ENCODE data around the gene SSH2.

Gene SSH2

DNA sequence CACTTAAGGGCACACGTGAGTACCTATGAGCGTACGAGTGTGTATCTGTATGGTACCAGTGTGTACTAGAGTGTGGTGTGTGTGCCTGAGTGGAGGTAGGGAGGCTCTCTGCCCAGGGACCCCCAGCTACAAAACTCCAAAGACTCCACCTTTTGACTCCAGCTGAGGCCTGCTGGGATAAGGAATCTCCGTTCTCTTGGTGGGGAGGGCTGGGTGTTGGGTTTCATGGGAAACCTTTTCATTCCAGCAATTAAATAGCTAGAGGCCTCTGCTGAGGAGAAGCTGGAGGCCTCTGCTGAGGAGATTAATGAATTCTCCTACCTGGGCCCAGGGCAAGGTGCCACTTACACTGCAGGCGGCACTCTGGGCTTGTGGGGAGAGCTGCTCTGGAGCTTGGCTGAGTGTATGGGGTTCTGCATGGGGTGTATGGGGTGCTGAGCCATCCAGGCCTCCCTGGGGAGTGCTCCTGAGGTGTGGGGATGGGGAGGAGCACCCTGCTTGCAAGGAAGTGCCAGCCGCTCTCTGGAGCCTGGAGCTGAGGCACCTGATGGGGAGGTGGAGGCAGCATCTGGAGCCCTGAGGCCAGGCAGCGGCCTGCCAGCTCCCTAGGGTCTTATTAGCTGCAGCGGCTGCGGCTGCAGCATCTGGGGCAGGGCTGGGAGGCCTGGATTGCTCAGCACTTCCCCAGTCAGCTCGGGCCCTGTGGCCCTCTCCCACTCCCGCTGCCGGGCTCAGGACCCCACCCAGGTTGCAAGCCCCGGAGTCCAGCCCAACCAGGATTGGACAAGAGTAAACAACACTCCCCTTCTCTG lies 332.5 kb downstream of the SSH2 start:
- peak; percentile 88 for DNase-seq

DNA sequence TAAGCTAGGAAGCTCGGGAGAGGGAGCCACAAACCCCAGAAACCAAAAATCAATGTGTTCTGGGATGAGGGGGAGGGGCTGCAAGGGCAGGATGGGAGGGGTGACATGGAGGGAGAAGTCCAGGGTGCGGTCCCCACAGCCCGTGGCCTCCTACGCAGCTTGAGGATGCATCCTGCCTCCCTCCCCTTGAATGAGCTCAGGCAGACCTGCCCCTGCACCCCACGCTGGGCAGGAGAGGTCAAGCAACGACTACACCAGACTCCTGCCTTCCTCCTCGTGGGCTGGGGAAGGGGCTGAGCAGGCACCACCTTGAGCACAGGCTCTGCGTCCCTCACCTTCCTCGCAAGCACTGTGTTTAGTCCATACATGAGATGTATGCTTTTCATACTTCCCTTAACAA lies 333.2 kb downstream of the SSH2 start:
- DNase-seq: no peak

DNA sequence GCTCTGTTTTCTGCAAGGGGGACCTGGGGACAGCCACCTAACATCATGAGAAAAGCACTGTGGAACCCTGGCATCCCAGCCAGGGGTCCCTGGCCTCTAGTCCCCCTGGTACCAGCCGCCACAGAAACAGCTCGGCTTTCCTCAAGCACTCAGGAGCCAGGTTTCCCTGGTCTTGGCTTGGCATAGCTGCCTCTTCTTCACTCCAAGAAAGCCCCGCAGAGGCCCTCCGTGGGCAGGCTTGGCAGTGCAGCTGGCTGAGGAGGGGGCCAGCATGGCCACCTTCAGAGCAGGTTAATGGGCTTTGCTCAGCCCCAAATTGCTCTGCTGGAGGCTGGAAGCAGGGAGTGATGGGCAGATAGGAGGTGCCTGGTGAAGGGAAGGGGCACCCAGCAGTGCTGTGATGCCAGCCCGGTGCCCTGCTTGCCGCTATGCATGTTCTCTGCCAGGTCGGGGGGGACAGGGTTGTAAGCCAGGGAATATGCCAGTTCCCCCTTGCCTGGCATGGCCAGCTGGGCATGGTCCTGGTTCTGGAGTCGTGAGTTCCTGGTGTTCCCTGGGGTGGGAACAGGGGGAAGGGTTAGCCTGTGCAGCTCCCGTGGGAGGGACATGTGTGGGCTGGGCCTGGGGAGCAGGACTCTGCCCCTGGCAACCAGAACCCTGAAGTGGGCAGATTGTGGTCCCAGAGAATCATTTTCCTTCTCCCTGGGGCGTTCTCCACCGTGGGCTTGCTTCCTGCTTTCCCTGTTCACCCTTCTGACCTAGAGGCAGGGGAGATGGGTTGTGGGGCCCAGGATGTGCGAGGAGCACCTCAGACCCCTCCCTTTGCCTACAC lies 333.9 kb downstream of the SSH2 start:
- no peak for DNase-seq

DNA sequence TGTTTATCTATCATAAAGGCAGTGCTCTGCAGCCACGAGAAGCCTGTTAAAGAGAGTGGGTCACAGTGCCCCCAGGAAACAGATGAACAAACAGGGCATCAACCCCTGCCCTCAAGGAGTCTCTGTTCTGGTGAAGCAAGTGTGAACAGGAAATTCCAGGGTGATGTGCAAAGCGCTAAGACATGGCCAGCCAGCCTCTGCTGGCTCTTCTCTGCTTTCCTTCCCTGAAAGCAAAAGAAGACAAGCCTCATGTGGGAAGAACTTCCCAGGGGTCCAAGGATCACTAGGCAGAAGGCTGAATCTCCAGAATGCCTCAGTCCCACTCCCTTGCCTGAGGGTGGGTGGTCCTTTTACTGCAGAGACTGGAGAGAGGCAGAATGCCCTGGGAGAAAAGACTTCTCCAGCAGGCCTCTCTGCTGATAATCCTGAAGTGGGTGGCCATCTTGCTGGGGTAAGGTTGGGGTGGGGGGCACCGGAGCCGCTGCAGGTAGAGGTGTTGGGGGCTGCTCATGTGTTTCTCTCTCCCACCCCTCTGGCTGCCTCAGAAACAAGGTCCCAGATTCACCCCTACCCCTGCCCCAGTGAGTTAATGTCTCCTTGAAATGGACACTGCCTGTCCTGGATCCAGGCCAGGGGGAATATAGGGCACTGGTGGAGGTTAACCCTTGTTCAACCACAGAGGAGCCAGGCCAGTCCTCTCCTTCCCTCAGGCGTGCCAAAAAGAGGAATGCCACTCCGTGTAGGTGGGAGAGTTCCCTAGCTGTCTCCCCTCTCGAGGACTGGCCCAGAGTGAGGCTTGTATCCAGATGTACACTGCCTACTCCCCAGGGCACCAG lies 334.7 kb downstream of the SSH2 start:
- DNase-seq: no peak

DNA sequence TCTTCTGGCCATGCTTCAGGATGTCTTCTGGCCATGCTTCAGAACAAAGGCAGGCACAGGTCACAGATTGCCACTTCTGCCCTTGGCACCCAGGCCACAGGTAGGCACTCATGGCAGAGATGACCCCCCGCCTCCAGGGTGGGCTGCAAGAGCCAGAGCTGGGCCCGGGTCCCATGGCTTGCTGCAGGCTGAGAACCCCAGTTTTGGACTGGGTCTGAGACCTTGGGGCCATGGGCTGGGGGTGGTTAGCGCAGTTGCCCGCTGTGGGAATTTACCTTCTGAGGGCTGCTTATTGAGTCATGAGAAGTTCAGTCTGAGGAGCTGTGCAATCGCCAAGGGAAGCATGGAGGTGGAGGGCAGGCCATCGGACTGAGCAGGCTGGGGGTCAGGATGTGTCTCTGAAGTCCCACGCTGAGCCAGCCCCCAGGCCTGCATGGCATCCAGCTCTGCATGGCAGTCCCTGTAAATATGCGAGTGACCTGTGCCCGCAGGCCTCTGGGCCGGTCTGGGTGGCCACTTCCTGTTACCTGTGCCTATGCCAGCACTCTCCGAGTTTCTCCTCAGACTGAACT lies 335.4 kb downstream of the SSH2 start:
- no peak for DNase-seq

DNA sequence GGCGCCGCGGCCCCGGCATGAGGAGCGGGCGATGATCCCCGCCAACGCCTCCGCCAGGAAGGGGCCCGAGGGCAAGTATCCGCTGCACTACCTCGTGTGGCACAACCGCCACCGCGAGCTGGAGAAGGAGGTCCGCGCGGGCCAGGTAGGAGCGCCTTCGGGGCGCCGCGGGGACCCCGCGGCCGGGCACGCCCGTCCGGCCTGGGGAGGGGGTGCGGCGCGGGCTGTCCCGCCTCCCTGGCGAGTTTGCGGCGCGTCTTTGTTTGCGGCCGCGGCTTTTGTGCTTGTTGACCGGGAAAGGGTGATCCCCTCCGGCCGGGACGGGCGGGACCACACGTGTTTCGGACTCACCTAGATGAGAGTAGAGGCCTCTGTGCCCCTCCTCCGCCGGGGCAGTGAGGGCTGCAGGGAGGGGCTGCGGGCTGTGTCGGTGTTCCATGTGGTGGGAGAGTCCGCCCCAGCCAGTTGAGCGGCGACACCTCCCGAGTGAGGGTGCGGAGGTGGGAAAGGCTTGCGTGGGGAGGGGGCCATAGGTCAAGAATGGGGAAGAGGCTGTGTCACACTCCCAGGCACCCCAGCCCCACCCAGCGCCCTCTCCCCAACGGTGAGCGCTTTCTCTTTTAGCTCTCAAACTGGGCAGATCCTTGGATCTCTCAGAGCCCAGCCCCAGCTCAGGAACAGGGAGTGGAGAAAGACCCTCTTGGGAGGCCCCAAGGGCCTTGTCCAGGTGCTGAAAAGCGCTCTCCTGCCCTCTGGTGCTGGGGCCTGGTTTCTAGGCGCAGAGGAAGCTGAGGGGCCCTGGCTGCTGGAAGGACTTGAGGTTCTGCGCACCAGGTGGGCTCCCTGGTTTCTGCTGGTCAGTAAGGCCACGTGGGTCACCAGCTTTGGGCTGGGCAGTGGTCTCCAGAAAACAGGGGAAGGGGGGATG lies 336.2 kb downstream of the SSH2 start:
- peak; percentile 38 for DNase-seq

DNA sequence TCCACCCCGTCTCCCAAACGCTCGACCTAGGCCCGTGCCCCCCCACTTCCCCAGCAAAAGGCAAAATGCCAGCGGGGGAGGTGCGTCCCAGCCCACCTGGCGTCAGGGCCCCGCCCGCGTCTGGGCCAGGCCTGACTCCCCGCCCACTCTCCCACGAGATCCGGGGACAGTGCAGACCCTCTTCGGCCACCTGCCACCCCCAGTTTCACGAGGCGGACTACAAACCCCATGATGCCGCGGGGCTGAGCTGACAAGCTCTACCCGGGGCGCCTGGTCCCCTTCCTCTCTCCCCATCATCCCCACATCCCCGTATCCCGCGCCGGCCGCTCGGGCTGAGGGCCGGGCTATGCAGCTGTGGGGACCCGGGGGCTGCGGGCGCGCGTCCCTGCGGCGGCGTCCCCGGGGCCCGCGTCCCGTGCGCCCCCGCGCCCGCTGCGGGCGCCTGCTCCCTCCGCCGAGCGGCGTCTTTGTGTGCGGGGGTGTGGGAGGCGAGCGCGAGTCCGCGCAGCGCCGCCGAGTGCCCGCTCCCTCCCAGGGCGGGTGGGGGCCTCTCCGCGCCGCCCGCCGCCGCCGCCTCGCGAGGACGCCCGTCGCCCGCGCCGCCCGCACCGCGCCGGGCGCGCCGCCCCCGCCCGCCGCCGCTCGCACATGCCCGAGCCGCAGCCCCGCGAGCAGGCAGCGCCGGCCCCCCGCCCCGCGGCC lies 337.0 kb downstream of the SSH2 start, which contains the start of gene ANKRD13B:
Gene ANKRD13B (plus strand): TSS at position 283 of the 702 bp plus-strand sequence. CDS start 490 bp downstream, outside the sequence.
- peak; percentile 87 for DNase-seq

DNA sequence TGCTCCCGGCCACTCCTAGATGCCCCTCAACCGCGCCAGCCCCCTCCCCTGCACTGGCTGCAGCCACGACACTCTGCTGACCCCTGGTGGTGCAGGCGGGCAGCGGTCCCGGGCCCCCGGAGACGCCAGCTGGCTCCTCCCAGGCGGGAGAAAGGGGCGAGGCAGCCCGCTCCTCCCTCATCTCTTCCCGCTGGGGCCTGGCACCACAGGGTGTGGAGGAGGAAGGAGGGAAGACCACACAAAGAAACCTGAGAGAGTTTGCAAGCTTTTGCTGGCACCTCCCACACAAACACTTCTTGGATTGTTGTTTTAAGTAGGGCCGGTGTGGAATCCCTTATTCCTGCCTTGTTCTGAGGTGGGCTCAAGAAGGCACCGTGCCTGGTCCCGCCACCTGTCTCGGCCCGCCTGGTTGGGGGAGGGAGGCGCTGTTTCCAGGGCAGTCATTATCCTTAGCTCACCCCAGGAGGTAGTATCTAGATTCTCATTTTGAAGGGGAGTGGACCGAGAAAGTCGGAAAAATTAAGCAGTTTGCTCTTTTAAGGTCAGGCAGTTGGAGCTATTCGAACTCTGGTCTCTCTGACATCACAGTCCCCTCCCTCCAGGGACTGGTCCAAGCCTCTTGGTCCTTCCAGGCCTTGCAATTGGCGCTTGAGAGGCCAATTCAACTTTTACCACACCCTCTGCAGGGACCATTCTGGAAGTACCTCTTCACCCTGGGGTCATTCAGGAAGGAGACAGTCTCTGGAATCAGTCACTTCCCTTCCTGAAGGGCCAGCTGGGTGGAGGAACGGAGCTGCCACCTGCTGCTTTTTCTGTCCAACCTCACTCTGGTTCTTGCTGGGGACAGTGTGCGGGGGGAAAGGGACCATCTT lies 338.1 kb downstream of the SSH2 start:
- peak; percentile 91 for DNase-seq

DNA sequence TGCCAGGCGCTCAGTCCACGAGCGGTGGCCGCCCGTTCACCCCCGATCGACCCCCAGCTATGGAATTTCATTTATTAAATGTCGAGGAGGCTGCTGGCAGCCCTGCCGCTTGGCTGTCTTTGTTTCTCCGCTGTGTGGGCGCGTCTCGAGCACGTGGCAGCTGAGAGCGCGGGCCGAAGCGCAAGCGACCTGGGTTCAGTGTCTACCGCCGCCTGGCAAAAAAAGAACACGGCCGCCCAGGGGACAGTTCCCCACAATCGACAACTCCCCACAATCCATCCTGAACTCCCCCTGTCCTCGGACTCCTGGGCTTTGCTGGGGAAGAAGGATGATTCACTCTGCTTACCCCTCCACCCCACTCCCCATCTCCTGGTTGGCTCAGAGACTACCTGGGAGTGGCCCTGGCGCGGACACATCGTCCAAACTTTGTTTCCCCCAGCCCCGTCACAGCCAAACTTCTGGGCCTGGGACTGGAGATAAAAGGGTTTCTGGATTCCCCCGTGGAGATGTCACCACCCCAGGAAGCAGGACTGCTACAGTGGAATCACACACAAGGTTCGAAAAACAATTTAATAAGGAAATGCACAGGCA lies 338.8 kb downstream of the SSH2 start:
- peak; percentile 70 for DNase-seq

DNA sequence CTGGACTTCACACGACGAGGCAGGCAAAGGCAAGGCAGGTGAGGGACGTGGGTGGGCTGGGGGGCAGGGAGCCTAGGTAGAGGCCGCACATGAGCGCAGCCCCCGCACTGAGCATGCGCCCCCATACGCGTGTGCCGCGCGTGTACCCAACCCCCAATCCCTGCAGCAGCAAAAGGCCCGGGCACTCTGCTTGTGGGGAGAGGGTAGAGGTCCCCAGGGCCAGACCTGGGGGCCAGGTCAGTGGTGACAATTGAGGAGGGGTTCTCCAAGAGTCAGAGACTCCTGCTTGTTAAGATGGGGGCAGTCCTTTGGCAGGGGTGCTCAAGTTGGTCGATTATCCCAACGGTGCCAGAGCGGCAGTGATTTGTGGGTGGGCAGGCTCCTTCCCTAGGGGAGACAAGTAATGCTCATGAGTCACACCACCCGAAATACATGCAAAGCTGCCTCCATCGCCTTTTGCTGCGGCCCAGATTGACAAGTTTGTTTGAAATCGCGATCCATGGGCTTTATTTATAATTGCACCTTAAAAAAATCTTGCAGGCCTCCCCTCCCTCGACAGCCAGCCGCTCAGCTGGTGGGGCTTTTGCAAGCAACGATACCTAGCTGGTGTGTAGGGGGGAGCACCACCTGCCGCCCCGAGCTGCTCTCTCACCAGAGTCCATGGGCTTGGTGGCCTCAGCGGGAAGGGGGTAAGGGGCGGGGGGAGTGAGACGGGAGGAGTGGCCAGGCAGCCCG lies 339.4 kb downstream of the SSH2 start:
- DNase-seq: peak; percentile 75

DNA sequence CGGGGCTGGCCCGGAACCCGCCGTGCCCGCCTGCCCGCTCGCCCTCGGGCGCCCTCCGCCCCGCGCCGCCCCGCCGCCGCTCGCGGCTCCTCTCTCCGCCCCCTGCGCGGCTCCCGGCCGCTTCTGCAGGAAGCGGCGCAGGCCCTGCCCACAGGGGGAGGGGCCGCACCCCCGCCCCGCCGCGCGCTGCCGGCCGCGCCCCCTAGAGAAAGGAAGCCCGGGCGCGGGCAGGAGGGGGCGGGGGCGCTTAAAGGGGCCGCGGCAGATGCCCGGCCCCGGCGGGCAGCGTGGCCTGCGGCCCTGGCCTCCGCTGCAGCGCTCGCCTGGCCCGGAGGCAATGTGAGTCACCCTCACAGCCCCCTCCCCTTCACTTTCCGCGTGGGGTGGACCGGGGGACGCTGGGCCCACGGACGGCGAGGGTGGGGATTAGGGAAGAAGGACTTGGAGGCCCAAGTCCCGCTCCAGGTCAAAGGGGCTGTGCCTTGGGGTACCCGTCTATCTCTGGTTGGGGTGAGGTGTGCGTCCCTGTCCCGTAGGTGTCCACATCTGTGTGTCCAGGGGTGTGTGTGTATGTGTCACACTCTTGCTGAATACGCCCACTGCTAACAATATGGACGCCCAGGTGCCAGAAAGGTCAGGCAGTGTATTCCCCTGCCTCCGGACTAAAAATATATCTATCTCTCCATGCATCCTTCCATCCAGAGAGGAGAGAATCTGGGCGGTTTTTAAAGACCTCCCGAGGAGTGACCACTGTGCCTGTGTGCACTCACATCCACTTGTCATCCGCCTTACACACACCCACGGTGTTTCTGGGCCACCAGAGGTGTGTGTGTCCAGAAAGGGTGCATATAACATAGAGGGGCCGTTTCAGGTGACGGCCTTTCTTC lies 340.3 kb downstream of the SSH2 start, which contains the start of gene GIT1:
Gene GIT1 (minus strand): TSS at position 125 of the 887 bp plus-strand sequence. CDS start 270 bp downstream, outside the sequence.
- peak; percentile 78 for DNase-seq

DNA sequence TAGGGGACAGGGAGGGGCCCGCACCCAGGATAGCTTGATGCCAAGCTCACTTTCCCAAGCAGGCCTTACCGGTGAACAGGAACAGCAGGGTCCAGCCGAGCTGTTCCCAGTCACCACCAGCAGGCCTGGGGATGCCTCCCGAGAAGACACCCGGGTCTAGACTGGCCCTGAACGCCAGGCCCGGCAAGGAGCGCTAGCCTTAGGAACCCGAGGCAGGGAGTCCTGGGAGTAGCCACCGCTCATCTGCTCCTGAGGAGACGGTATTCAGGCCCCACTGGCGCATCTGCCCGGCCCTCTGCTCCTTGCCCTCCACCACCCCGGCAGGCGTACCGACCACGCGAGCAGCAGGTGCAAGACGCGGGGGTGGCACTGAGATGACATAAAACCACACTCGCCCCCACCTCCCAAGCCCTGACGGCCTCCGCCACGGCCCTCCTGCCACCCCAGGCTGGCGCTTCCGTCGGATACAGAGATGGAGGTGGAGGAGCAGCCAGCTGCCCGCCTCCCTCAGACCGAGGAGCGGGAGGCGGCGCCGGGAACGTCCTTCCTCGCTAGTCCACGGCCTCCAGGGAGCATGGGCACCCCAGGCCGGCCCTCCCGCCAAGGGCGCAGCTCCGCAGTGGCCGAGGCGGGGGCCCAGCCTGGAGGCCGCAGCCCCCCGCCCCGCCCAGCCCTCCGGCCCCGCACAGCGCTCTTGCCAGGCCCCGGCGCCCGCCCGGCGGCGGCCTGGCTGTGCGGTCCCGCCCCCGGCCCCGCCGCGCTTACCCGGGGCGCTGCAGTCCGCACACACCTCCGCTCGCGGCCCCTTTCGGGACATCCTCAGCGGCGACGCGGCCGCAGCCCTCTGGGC lies 341.2 kb downstream of the SSH2 start:
- no peak for DNase-seq

DNA sequence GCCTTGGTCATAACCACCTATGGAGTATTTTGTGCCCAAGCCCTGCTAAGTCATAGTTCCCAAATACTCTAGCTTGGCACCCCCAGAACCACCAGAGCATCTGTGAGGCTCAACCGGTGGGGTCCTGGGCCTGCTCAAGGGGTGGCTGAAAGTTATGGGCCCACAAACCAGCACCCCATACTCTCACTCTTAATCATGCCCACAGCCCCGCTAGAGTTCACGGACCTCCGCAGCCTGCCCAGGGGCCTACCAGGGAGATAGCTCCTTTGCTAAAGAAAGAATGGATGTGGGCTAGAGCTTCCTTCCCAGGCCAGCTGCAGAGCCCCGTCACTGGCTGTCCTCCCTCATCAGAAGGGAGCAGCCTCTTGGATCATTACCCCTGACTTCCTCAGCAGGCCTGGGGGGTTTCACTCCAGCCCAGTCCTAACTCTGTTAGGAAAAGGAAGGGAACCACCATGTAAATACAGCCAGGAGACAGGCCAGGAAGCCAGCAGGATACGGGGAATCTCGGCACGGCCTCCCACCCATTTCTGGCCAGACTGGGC lies 341.9 kb downstream of the SSH2 start:
- no peak for DNase-seq

DNA sequence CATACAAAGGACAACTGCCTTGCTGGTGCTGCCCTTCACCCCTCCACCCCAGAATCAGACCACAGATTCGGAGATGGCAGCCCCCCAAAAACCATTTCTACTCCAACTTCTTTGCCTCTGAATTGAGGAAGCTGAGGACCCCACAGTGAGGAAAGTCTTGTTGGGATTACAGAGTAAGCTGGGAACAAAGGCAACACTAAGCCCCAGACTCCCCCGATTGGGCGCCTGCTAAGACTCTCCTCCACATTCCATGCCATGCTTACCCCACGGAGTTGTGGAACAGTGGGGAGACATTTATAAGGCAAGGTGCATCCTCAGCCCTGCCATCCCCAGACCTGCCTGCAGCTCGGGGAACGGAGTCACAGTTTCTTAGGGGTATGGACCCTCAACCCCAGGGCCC lies 342.4 kb downstream of the SSH2 start:
- no peak for DNase-seq

DNA sequence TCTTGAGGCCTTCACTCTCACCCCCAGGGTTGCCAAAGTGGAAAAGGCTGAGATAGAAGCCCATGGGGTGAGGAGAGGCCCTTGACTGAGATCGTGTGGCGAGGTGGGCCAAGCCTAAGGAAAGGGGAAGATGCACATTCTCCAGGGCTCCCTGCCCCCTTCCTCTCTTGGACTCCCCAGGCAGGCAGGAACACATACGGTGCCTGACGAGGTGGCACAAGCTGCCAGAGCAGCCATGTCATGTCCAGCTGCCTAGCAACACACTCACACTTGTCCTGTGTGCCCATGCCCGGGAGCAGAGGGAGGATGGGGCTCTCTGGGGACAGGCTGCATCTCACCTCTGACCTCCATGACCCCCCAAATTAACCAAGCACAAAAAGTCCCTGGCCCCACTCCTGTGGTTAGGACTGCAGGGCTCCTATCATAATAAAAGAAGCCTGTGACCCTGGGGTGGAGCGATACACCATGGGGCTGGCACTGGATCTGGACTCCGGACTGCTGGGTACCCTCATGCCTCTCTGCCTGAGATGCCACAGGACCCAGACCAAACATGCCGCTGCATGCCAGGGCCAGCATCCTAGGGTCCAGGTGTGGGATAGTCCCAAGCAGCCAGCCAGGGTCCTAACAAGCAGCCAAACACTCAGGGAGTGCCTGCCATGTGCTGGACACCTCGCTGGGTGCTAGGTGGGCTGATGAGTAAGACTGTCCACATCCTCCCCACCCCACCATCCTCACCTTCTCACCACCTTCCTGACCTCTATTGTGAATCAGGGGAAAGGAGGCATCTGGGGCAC lies 343.2 kb downstream of the SSH2 start:
- DNase-seq: no peak

All from NCI-H2171 (cell line).